GM19043 (cell line): ENCODE results near the gene TRAF4.
"Not testable (repeated sequence)": the region's sequence is repeated elsewhere in the genome, so short reads cannot be mapped to it uniquely, and the experiment has no call there.

ENCODE experiments used
- ATAC-seq: cut with Tn5 transposase; IDR thresholded peaks from one replicate; pipeline ENCODE4 v1.9.1; 2021; ENCODE audit warnings: low read depth; ENCODE audit not compliant: unreplicated experiment

TRAF4 gene

GRCh38 chr17:28765038-28765437 lies 21.2 kb downstream of the TRAF4 start:
- no peak for ATAC-seq

GRCh38 chr17:28773736-28774135 lies 29.9 kb downstream of the TRAF4 start:
- no peak for ATAC-seq

- ATAC-seq: no peak
Observed at GRCh38 chr17:28774206-28774605, 30.4 kb downstream of the TRAF4 start.

- no peak for ATAC-seq
Observed at GRCh38 chr17:28777178-28777577, 33.4 kb downstream of the TRAF4 start.

- ATAC-seq: not testable (repeated sequence)
Observed at GRCh38 chr17:28779601-28780000, 35.8 kb downstream of the TRAF4 start.

GRCh38 chr17:28783161-28783560 lies 39.4 kb downstream of the TRAF4 start:
- no peak for ATAC-seq

- no peak for ATAC-seq
Observed at GRCh38 chr17:28788100-28788499, 44.3 kb downstream of the TRAF4 start.

GRCh38 chr17:28792877-28793661 lies 49.3 kb downstream of the TRAF4 start:
- no peak for ATAC-seq

- not testable (repeated sequence) for ATAC-seq
Observed at GRCh38 chr17:28794846-28795441, 51.1 kb downstream of the TRAF4 start.

GRCh38 chr17:28796062-28796461 lies 52.3 kb downstream of the TRAF4 start:
- no peak for ATAC-seq
